ENCODE measurements around the gene EP400.
"Not testable (repeated sequence)": the region's sequence is repeated elsewhere in the genome, so short reads cannot be mapped to it uniquely, and the experiment has no call there.

EP400 gene

DNA sequence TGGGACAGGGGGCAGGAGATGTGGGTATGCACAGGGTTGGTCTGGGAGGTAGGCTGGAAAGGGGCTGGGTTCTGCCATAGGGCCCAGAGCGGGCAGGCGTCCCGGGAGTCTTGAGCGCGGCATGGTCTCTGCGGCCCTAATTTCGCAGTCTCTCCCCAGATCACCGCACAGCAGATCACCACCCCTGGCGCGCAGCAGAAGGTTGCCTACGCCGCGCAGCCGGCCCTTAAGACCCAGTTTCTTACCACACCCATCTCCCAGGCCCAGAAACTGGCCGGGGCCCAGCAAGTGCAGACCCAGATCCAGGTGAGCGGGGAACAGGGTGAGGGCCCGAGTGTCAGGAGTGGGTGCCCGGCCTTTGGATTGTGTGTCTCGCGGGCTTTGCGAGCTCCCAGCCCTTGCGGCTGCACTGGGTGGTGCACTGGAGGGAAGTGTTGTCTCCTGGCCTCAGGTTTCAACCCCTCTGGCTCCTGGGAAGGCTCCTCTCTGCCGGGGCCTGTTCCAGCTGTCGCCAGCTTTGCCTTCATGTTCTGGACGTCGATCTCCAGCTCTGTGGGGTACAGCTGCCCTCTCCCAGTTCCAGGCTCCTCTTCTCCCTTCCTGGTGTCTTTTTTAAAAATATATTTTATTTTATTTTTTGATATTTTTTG lies 119.7 kb downstream of the EP400 start:
- DNase-seq: no peak

DNA sequence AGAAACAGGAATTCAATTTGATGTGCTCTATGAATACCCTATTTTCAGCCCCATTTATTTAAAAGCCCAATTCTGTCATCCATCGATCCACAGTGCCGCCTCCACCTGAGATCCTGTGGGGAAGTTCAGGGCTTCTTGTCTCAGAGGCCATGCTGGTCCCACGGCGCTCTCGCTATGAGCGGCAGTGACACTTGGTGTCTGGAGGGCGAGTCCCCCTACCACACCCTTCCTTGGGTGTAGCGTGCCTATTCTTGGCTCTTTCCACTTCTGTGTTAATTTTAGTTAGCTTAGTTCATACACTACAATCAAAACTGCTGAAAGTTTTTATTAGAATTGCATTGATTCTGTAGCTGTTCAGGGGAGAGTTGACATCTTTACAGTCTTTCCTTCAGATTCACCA lies 120.6 kb downstream of the EP400 start:
- no peak for DNase-seq

DNA sequence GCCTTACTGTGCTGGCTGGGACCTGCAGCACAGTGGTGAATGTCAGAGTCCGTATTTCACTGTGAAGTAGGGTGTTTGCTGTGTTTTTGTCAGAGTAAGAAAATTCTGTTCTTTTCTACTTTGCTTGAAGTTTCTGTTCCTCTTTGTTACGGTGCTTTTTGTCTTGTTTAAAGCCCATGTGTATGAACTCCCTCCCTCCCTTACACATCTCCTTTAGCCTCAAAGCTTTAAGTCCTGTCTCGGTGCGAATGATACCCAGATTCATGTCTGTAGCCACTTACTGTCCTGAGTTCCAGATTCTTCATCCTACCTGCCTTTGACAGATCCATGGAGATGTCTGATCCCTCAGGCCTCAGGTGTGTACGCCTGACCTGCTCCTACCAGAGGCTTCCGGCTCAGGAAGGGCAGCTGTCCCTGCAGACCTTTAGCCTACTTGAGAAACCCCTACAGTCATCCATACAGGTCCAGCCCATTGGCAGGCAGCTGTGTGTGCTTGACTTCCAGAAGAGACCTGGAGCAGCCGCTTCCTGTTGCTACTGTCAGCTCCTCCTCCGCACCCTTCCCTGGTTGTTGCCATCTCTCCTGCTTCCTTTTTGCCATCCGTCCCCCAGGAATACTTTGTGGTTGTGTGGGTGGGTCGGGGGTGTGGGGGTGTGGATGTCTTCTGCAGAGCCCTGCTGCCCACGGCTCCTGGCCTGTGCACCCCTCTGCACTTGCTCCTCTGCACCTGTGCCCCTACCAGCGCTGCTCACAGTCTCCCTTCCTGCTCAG lies 121.5 kb downstream of the EP400 start:
- no peak for DNase-seq

GRCh38 chr12:132071830-132072384 lies 122.2 kb downstream of the EP400 start:
- no peak for DNase-seq

DNA sequence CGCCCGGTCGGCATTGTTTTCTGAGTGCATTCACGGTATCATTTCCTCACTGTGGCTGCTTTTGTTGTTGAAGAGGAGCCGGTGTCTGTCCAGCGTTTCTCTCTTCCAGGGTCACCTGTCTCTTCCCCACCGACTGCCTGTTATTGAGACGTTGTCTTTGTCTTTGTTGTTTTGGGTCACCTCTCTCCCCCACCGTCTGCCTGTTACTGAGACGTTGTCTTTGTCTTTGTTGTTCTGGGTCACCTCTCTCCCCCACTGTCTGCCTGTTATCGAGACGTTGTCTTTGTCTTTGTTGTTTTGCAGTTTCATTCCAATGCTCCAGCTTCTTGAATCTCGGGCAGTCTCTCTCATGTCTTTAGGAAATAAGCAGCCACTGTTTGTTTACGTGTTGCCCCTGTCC lies 124.5 kb downstream of the EP400 start:
- no peak for DNase-seq

- no peak for DNase-seq
Observed at GRCh38 chr12:132075026-132075713, 125.4 kb downstream of the EP400 start.

DNA sequence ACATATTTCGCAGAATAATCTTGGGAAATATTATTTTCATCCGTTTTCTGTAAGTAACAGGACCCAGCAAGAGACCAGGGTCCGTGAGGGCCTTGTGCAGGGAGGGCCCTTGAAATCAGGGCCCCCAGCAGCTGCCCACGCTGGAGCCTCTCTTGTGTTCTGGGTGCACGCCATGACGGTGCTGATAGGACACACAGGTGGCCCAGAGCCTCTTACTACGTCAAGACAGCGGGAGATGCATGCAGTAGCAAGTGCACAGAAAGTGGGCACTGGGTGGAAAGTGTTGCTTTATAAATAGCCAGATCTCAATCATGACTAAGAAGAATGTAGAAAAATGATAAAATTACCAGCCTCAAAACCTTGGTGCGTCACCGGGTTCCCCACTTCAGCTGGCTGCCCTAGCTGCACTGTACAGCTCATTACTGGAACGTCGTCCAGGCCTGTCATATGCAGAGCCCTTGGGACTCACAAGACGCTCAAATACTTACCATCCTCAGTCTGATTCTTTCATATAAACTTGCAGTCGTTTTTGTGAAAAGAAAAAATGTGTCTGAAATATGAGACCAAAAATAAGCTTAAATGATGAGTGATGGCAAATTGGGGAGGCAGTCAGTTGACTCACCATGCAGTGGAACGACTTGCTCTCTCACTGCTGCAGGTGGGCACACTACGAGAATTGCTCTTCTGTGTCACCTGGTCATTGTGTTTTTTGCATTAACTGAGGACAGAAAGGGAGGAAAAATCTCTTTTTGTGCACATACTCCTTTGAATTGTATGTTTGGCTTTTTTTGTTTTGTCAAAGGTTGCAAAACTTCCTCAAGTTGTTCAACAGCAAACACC lies 126.2 kb downstream of the EP400 start:
- no peak for DNase-seq

- DNase-seq: no peak
Observed at GRCh38 chr12:132076711-132077110, 127.0 kb downstream of the EP400 start.

DNA sequence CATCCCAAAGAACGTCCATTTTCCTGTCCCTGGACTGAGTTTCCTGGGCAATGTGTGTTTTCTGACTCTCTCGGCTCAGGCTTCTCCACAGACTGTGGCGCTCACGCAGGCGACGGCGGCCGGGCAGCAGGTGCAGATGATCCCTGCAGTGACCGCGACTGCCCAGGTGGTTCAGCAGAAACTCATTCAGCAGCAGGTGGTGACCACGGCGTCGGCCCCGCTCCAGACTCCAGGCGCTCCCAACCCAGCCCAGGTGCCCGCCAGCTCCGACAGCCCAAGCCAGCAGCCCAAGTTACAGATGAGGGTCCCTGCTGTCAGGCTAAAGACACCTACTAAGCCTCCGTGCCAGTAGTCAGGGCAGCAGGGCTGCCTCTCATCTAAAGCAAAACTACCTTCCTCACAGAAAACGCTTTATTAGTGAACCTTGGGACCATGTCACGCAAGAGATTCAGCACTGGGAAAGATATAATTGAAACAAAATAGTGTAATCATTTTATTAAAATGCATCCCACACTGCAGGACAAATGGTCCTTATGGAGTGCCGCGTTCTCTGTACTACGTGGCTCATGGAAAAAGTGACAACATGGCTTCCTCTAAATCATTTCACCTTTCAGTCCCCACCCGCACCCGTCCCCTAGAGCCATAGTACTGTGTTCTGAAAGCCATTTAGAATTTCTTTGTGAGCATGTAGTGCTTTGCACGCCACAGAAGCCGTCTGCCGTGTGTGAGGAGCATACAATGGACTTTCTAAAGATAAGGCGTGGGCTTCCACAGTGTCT lies 127.8 kb downstream of the EP400 start:
- no peak for DNase-seq

GRCh38 chr12:132078190-132078589 lies 128.4 kb downstream of the EP400 start:
- DNase-seq: no peak

GRCh38 chr12:132079200-132079599 lies 129.5 kb downstream of the EP400 start:
- DNase-seq: no peak

DNA sequence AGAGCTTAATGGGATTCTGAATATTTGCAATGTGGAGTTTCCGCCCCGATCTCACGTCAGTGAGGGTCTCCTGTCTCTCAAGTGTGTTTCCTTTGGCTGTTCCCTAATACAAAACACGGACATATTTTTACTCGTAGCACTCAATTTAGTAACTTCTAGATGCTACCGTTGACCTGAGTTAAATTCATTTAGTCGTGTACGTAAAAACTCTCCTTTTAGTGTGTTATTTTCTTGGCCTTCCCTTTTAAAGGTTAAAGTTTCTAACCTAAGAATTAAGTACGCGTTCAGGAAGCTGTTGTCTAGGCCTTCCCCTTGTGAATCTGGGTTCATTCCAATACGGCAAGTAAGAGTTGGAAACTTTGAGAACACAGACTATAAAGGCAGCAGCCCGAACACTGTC lies 130.0 kb downstream of the EP400 start:
- DNase-seq: no peak

- not testable (repeated sequence) for DNase-seq
Observed at GRCh38 chr12:132080515-132080914, 130.8 kb downstream of the EP400 start.

DNA sequence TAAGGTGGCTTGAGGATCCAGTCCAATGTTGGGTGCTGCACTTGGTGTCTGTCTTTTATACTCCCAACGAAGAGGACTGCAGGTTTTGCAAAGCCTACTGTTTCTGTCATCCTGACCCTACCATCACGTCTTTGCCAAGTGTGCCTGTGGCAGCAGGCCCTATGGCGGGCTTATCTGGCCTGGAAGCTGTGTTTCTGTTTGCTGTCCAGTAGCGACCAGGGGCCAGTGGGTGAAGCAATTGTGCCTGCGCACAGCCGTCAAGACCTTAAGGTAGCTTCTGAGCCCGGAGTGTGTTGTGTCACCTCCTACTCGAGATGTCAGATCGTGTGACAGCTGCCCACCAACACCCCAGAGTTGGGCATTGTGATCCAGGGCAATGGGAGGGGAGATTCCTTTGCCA lies 131.7 kb downstream of the EP400 start:
- no peak for DNase-seq

GRCh38 chr12:132083614-132083940 lies 133.8 kb downstream of the EP400 start:
- DNase-seq: no peak

GRCh38 chr12:132083941-132084620 lies 134.3 kb downstream of the EP400 start:
- peak; percentile 90 for DNase-seq

GRCh38 chr12:132084621-132085290 lies 135.0 kb downstream of the EP400 start:
- peak; percentile 48 for DNase-seq

DNA sequence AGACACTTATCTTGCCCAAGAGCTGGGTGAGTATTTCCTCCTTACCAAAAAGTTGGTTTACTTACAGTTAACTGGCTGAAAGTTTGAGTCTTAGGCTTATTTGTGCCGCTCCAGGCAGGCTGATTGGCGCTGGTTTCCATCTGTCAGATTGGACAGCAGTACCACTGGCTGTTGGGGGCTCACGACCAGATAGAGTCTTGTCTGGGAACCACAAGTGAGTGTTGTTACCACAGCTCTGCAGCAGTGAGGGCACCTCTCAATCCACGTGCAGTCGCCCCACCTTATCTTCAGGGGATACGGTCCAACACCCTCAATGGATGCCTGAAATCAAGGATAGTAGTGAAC lies 135.5 kb downstream of the EP400 start:
- DNase-seq: peak; percentile 34

GRCh38 chr12:132089407-132089910 lies 139.7 kb downstream of the EP400 start:
- no peak for DNase-seq

DNA sequence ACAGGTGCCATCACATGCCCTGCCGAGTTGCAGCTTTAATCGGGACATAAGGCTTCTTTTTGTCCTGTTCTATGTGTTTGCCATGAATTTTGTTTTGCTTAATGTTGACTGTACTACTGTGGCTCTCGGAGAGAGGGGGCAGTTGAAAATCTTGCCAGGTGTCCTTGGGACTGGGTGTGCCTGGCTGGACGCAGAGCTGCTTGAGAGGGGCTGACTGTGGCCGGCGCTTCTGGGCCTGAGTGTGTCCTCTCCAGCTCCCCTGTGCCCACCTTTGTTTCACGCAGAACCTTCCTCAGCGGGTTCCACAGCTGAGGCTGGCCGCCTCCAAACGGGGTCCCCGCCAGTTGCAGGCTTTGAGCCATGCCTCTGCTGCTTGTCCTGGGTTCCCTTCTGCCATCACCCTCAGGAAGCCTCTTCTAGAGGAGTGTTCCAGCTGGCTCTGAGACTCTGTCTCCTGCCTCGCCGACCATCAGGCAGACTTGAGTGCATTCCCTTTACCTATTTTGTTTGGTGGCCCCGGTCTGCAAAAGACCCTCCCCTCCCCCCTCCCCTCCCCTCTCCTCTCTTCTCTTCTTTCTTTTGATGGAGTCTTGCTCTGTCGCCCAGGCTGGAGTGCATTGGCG lies 144.6 kb downstream of the EP400 start:
- DNase-seq: no peak

Data from stimulated activated CD4-positive, alpha-beta T cell treated with anti-CD3 and anti-CD28 coated beads, Interleukin-4, amount 100 ng/mL, for 24 hours (primary cell).